Measurements from ENCODE around the gene EIF2B2.
"Not testable (repeated sequence)": the region's sequence is repeated elsewhere in the genome, so short reads cannot be mapped to it uniquely, and the experiment has no call there.

EIF2B2 gene

DNA sequence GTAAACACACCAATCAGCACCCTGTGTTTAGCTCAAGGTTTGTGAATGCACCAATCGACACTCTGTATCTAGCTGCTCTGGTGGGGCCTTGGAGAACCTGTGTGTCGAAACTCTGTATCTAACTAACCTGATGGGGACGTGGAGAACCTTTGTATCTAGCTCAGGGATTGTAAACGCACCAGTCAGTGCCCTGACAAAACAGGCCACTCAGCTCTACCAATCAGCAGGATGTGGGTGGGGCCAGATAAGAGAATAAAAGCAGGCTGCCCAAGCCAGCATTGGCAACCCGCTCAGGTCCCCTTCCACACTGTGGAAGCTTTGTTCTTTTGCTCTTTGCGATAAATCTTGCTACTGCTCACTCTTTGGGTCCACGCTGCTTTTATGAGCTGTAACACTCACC is 6.9 kb upstream of the EIF2B2 start:
- not testable (repeated sequence) for DNase-seq

DNA sequence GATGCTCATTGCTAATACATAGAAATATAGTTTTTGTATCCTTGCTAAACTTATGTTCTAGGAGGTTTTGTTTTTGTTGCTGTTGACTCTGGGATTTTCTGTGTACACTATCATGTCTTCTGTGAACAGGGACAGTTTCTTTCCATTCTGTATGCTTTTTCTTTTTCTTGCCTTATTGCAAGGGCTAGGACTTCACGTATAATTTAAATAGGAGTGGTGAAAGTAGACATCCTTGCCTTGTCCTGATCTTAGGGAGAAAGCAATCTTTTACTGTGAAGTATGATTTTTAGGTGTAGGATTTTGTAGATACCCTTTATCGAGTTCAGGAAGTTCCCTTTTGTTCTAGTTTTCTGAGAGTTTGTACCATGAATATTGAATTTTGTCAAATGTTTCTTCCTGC is 1.5 kb upstream of the EIF2B2 start:
- no peak for DNase-seq

DNA sequence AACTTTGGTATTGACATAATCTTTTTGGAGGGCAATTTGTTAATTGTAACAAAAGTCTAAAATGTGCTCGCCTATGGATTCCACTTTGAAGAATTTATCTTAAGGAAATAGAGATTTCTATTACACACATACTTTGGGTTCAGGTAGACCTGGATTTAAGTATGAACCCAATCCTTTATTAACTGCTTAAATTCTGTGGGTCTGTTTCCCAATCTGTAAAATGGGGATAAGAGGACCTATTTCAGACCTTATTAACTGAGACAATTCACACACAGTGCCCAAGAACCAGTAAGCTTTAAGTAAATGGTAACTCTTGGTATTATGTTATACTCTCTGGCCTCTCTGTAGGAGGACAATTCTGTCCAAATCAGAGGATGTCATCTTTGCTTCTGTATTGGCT is 822 bp upstream of the EIF2B2 start:
- no peak for DNase-seq

DNA sequence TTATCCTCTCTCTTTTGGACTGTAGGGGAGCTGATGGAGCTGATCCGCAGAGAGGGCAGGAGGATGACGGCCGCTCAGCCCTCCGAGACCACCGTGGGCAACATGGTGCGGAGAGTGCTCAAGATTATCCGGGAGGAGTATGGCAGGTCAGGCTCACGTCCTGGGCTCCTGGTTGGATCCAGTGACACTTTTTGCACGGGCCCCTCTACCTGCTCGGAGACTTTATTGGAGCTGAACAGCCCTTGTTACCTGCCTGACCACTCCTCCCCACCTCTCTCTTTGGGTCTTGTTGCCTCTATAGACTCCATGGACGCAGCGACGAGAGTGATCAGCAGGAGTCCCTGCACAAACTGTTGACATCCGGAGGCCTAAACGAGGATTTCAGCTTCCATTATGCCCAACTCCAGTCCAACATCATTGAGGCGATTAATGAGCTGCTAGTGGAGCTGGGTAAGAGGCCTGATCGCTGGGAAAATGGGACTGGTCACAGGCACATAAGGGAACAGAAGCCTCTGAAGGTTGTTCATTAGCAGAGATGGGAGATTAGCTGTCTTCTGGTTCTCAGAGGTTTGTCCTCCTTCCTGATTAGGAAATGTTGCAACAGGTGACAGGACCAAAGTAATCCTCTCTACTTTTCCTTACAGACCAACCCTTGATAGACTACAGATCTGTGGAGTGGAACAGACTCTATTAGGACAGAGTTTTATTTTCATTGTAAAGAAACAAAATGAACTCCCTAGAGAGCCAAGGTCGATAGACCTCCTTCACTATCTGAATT is 718 bp downstream of the EIF2B2 start:
- DNase-seq: no peak

GRCh38 chr14:75005357-75005756 is 2.6 kb downstream of the EIF2B2 start:
- no peak for DNase-seq

DNA sequence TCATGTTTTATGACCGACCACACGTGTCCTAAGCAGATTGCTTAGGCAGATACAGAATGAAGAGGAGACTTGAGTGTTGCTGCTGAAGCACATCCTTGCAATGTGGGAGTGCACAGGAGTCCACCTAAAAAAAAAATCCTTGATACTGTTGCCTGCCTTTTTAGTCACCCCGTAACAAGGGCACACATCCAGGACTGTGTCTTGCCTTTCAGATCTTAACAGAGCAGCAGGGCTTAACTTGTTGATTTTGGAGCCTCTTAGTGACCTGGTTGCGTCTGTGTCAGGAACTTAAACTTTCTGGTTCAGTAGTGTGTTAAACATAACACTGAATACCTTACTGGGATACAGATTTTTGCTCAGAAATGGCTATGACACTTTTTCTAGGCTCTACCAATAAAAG is 6.5 kb downstream of the EIF2B2 start:
- DNase-seq: no peak

GRCh38 chr14:75010472-75011093 is 7.9 kb downstream of the EIF2B2 start:
- DNase-seq: no peak

- DNase-seq: no peak
Measured at GRCh38 chr14:75011356-75011994, 8.8 kb downstream of the EIF2B2 start.

DNA sequence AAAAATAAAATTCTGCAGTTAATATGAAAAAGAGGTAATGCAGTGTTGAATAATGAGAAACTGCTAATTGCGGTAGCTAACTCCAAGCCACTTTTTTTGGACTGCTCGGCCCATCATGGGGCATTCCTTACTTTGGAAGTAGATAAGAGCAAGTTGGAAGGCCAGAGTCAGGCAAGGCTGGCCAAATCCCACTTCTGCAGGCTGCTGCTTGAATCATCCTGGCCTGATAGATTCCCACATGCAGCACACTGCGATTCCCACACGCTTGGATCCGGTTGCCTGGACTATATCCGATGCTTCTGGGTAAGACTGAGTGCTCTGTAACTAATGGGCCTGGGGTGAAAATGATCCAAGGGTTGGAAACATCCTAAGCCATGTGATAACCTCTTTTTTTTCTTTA is 10.6 kb downstream of the EIF2B2 start:
- DNase-seq: no peak

DNA sequence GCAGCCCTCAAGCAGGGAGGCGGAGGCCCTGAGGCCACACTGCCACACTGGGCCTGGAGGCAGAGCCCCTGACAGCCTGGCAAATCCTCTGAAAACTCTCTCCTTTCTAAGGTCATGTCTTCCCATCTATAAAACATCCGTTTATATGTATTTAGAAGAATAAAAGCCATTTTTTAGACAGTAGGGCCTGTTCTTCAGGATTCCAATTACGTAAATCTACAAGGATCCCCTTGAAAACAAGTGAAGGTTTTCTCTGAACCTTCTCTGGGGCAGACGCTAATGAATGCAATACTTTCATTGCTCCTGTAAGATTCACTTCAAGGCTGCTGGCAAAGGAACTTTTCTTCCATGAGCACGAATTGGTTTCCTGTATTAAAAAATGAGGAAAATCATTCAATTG is 12.8 kb downstream of the EIF2B2 start:
- no peak for DNase-seq

DNA sequence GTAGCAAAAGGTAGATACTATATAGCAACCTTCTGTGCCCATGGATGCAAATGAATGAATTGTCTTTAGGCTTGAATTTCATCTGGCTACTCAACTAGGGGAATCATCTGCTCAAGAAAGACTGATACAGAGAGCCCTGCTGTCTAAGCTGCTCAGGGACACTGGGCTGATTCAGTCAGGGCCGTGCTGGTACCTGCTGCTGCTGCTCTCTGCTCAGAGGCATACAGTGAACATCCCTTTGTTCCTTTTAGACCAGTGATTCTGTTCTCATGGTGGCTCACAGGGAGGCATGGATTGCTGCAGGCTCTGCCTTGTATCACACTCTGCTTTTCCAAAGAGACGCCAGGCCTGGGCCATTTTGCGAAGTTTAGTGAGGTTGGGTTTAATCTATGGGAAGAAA is 14.1 kb downstream of the EIF2B2 start:
- DNase-seq: no peak

DNA sequence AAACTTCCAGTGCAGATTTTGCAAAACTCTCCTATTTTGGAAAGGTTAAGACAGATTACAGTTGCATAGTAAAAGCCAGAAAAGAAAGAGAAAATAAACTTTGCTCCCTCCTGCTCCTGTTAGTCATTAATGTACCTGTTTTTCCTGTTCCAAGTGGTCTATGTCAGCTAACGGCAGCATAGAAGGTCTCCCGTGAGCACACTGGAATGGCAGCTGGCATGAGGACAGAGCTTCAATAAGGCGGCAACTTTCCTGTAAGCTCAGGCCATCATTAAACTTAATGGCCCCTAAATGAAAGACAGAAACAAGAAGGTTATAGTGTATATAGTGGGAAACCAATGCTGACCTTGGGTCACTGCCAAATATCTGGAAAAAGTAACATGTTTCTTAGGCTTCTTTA is 16.0 kb downstream of the EIF2B2 start:
- DNase-seq: no peak

- no peak for DNase-seq
Measured at GRCh38 chr14:75022655-75023054, 19.9 kb downstream of the EIF2B2 start.

GRCh38 chr14:75023108-75023507 is 20.4 kb downstream of the EIF2B2 start:
- DNase-seq: no peak

- DNase-seq: no peak
Measured at GRCh38 chr14:75025082-75025481, 22.4 kb downstream of the EIF2B2 start.

DNA sequence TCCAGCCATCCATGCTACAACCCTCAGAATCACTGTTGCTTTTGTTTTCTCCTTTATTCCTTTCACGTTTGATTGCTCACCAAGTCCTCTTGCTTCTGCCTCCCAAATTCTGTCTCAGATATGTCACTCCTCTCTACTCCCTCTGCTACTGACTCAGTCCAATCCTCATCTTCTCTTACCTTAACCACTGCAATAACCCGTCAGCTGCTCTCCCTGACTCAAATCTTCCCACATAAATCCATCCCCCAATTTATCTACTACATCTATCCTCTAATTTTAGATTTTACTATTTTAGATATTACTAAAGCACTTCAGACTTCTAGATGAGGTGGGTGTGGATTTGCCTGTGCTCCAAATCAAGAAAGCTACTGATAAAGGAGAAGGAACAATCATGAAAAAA is 23.2 kb downstream of the EIF2B2 start:
- no peak for DNase-seq

DNA sequence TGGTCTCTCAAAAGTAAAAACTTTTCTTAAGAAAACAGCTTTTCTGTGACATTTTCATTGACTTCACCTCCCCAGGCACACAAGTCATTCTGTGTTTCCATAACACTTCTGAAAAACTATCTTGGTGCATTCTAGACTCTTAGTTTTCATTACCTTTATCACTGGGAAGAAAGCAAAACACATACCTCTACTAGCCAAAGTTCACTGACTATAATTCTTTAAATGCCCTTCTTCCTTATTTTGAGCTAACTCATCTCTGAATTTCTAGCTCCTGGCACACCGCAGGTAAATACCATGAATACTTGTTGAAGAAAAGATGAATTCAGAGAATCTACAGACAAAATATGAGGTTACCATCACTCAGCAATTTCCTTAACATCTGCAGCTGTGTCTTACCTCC is 27.4 kb downstream of the EIF2B2 start:
- DNase-seq: no peak

GRCh38 chr14:75032939-75033338 is 30.2 kb downstream of the EIF2B2 start:
- no peak for DNase-seq

GRCh38 chr14:75040507-75040906 is 37.8 kb downstream of the EIF2B2 start:
- DNase-seq: no peak

- DNase-seq: no peak
Measured at GRCh38 chr14:75040959-75041358, 38.2 kb downstream of the EIF2B2 start.

DNA sequence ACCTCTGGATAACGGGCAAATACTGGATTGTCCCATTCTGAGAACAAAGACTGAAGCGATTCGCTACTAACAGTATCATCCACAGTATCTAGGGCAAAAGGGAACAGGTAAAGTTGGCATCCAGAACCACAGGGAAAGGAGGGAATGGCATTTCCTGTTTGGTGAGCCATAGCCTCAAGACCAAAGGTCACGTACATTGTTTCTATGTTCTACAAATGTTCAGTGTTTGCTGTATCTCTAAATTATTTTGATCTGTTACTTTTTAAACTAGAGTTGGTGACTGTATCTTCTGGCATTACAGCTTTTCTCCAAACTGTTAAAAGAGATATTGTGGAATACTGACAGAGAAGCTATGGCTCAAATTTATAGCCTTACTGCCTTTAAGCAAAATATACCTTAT is 38.9 kb downstream of the EIF2B2 start:
- no peak for DNase-seq

- no peak for DNase-seq
Measured at GRCh38 chr14:75042035-75042434, 39.3 kb downstream of the EIF2B2 start.

GRCh38 chr14:75044322-75044721 is 41.6 kb downstream of the EIF2B2 start:
- DNase-seq: no peak

GRCh38 chr14:75044752-75045151 is 42.0 kb downstream of the EIF2B2 start:
- no peak for DNase-seq

Data from activated CD8-positive, alpha-beta memory T cell treated with anti-CD3 and anti-CD28 coated beads, Interleukin-2, amount 50 U/mL, for 48 hours (primary cell).